GM19238 (cell line): ENCODE data around the gene SYT12.
"Not testable (repeated sequence)": the region's sequence is repeated elsewhere in the genome, so short reads cannot be mapped to it uniquely, and the experiment has no call there.

Experiments used
- DNase-seq: peaks from one replicate; pipeline ENCODE4 v3.0.0; 2011; ENCODE audit warnings: low spot score; ENCODE audit not compliant: insufficient read length

SYT12 gene

GRCh38 chr11:66996609-66997273 is 26.2 kb upstream of the SYT12 start:
- no peak for DNase-seq

DNA sequence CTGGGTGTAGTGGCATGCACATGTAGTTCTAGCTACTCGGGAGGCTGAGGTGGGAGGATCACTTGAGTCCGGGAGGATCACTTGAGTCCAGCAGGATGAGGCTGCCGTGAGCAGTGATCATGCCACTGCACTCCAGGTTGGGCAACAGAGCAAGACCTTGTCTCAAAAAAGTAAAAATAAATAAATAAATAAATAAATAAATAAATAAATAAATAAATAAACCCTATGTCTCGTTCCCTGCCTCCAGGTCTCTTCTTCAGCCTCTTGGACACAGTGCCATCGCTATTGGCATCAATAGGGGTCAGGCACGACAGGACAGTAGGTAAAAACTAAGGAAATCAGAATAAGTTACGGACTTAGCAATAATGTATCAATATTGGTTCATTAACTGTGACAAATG is 23.4 kb upstream of the SYT12 start:
- DNase-seq, result no peak

GRCh38 chr11:67001332-67001731 is 21.6 kb upstream of the SYT12 start:
- DNase-seq, result no peak

- no peak for DNase-seq
Observed at GRCh38 chr11:67002297-67002913, 20.5 kb upstream of the SYT12 start.

GRCh38 chr11:67002921-67003411 is 20.0 kb upstream of the SYT12 start:
- DNase-seq, result no peak

DNA sequence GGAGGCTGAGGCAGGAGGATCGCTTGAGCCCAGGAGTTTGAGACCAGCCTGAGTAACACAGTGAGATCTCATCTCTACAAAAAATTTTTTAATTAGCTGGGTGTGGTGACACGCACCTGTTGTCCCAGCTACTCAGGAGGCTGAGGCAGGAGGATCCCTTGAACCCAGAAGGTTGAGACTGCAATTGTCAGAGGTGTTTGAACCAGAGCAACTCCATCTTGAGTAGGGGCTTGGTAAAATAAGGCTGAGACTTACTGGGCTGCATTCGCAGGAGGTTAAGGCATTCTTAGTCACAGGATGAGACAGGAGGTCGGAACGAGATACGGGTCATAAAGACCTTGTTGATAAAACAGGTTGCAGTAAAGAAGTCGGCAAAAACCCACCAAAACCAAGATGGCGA is 17.7 kb upstream of the SYT12 start:
- not testable (repeated sequence) for DNase-seq

DNA sequence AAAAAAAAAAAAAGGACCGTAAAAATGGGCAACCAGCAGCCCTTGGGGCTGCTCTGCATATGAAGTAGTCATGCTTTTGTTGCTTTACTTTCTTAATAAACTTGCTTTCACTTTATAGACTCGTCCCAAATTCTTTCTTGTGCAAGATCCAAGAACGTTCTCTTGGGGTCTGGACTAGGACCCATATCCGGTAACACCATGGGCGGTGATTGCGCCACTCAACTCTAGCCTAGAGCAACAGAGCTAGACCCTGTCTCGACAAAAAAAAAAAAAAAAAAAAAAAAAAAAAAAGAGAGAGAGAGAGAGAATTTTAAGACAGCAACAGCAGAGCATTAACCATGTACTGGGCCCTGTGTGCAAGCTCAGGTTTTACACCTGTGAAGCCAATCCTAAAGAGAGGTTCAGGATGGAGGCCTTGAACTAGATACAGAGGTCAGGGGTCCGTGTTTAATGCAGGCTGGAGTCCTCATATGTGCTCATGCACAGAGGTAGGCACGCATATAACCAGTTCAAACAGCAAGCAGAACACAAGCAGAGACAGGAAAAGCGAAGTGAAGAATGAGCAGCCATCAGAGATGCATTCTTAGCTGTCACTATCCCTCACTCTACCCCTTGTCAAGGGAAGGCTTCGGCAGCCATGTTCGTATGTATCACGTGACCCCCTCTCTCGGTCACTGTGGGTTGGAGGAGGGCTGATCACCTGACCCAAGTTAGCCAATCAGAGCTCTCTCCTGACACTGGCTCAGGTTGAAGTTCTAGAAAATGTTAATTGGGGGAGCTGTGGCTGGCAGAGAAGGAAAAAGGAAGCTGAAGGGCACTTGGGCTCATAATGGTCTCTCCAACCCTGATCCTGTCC is 16.7 kb upstream of the SYT12 start:
- no peak for DNase-seq

GRCh38 chr11:67007126-67007525 is 15.8 kb upstream of the SYT12 start:
- no peak for DNase-seq

DNA sequence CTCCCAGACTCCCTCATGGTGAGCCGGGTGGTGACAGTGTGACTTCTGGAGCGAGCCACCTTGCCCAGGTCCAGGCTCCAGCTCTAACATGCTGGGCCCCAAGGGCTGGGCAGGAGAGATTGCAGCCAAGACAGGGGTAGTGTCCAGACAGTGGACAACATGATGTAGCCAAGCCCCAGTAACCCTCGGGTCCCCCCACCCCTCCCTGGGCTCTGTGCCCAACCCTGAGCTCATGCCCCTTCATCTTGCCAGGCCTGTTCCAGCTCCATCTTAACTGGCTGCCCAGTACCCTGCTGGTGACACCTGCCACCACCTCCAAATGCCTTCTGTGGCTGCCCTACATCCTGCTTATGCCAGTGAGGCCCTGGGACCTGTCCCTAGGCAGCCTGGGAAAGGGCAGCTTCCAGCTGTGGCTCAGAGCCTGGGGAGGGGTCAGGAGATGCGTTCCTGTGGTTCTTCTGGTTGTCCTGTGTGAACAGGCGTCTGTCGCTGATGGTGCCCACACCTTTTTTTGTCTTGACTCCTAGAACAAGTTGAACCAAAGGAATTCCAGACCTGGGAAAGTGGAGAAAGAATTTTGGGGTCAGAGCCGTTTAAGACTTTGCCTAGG is 12.5 kb upstream of the SYT12 start:
- DNase-seq, result no peak

DNA sequence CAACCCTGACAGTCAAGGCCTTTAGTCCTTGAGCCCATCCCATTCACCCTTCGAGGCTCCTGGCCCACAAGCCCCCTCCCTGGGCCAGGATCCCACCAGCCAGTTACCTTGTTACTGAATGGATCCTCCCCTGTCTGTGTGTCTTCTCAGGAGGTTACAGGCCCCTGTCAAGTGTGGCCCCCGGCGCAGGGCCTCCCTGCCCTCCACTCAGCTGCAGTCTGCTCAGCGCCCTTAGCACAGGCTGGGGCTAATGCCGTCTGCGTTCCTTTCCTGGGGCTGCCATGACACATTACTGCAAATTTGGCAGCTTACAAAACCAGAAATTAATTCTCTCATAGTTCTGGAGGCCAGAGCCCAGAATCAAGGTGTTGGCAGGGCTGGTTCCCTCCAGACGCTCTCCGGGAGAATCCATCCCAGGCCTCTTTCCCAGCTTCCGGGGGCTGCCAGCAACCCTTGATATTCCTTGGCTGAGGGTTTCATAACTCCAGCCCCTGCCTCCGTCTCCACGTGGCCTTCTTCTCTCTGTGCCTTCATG is 9.4 kb upstream of the SYT12 start:
- no peak for DNase-seq

DNA sequence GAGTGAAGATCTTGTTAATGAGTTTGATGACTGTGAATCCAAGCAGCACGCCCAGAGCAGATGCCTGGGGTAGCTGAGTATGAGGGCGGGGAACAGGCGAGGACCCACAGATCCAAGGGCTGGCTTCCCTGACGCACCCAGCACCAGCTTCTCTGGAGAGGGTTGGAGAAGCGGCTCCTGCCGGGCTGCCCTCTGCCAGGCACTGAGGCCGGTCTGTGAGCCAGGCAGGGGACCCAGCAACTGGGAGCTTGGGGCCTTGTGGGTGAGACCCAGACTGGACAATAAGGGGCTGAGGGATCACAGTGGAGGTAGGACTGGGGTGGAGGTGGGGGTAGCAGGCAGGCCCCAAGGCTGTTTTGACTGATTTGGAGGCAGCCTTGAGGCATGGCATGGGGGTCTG is 8.6 kb upstream of the SYT12 start:
- DNase-seq, result no peak

DNA sequence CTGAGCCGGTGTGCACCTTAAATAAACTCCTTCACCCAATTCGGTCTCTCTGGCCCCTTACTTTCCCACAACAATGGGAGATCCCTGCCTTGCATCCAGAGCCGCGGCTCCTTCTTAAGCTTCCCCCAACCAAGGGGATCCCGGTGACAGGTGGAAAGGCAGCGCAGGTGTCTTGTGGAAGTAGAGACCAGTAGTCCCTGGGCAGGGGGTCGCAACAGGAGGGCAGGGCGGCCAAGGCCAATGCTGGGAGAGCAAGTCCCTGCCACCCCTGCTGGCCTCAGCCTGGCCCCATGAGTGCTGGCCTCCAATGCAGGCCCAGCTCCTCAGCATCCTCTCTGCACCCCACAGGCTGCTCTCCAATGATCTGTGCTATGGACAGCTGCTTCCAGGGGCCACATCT is 7.9 kb upstream of the SYT12 start:
- DNase-seq, result no peak

GRCh38 chr11:67016550-67016949 is 6.4 kb upstream of the SYT12 start:
- DNase-seq, result no peak

- DNase-seq, result no peak
Observed at GRCh38 chr11:67020949-67021348, 2.0 kb upstream of the SYT12 start.

GRCh38 chr11:67022341-67022933 is 497 bp upstream of the SYT12 start:
- DNase-seq, result no peak

DNA sequence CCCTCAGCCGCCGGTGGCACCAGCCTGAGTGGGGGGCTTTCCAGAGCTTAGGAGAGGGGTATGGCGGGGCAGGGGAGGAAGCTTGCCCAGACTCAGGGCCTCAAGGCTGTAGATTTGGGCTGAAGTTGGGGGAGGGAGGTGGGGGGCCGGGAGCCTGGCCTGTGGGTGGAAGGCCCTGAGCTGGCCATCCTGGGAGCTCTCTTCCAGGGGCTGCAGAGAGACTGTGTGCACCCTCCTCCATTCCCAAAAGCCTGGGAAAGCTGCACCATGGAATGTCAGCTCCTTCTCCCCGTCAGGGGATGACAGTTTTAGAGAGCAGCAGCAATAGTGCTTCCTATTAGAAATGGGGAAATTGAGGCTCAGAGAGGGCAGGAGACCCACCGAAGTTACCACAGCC is 1.0 kb downstream of the SYT12 start:
- no peak for DNase-seq

DNA sequence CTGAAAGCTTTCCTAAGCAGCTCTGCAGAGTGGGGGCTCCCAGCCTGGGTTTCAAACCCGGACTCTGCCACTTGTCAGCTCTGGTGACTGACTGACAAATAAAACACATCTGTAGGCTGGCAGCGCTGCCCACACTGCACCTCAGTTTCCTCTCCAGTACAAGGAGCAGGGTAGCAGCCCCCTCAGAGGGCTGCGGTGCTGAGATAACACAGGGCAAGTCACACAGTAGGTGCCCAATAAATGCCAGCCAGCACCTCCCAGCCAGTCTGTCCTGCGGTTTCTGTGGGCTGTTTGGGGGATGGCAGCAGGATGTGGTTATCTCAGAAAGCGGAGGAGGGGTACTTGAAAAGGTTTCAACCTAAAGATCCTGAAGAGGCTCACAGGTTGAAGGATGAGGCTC is 1.5 kb downstream of the SYT12 start:
- no peak for DNase-seq

DNA sequence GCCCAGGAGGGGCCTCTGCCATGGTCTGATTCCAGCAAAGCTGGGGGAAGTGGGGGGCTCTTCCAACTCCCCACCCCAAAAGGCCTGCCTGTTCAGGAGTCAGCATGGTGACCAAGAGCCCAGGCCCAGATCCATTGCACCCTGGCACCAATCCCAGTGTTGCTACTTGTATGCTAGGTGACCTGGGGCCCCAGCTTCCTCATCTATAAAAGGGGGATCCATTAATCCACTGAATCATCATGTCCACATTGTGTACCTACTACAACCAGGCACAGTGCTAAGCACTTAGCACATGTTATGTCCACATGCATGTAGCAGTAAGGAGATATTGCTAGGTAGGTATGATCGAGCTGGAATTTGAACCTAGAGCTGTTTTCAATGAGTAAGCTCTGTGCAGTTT is 2.0 kb downstream of the SYT12 start:
- DNase-seq, result no peak

- DNase-seq, result no peak
Observed at GRCh38 chr11:67025750-67026149, 2.8 kb downstream of the SYT12 start.

DNA sequence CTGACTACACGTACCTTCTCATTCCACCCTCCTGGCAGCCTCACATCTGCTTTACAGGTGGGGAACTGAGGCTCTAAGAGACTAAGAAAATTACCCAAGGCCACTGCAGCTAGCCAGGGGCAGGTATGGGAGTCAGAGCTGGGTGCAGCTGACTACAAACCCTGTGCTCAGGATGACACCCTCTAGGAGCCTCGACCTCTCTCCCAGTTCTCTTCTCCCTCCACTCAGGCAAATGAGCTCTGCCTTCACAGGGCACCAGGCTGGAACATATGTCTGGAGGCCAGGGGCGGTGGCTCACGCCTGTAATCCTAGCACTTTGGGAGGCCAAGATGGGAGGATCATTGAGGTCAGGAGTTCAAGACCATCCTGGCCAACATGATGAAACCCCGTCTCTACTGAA is 4.0 kb downstream of the SYT12 start:
- no peak for DNase-seq

DNA sequence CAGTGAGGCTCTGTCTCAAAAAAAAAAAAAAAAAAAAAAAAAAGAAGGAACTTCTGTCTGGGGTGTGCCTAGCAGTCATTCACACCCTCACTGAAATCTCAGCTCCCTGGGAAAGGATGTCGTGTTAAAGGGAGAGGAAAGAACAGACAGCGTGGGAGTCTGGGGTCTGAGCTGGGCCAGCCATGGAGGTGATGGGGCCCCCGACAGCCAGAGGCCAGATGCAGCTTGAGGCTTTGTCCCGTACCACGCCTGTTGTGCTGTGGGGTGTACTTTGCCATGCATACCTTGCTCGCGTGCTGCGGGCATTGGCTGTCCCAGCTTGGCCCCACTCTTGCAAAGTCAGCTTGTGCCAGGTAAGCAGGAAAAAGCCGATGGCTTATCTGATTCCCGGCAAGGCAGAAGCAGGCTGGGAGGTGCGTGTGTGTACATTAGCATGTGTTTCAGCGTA is 4.6 kb downstream of the SYT12 start:
- DNase-seq, result no peak
